ENCODE data around the gene OR52D1. TPM values are rescaled to one million over a fixed set of nuclear protein-coding genes. Genes with fewer than 3 reads are reported as not detected.

Gene OR52D1
- total and polyA plus RNA-seq, 7 donors = not detected

DNA sequence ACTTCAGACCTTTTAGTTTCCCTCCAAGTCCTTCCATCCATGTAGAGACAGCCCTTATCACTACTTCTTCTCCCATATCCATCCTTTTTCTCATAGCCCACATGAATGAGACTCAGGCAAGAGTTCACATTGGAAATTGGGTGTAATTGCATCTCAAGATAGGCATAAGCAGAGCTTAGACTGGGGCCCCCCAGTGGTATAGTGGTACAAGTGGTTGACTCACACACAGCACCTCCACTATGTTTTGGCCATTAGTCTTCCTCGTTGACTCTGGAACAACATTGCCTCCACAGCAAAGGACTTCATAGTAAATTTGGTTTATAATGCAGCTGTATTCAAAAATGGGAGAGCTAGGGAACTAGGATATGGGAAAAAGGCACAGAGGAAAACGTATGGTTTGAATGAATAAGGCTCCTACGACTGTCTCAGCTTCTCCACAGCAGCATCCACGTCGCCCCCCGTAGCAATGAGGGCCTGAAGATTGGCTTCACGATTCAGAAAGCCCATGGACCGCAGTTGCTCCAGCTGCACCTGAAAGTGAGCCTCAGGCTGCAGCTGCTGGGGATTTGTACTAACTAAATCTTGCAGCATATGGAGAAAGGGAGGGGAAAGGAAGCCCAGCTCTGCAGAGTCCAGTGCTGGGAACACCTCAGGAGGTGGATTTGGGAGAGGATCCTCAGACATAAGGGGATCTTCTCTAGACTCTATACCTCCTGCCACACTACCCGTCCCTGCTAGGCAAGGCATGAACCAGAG, 18.9 kb downstream of the OR52D1 start:
- TF ChIP-seq, protein P1, sequence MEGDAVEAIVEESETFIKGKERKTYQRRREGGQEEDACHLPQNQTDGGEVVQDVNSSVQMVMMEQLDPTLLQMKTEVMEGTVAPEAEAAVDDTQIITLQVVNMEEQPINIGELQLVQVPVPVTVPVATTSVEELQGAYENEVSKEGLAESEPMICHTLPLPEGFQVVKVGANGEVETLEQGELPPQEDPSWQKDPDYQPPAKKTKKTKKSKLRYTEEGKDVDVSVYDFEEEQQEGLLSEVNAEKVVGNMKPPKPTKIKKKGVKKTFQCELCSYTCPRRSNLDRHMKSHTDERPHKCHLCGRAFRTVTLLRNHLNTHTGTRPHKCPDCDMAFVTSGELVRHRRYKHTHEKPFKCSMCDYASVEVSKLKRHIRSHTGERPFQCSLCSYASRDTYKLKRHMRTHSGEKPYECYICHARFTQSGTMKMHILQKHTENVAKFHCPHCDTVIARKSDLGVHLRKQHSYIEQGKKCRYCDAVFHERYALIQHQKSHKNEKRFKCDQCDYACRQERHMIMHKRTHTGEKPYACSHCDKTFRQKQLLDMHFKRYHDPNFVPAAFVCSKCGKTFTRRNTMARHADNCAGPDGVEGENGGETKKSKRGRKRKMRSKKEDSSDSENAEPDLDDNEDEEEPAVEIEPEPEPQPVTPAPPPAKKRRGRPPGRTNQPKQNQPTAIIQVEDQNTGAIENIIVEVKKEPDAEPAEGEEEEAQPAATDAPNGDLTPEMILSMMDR (IDR thresholded peaks at IDR 0.05) = no peak
- Histone ChIP-seq H3K4me3 (no peak overlapping the region), H3K9me3 (no peaks in the 10 kb centered on the region), H3K36me3 (ENCODE audit: insufficient read depth in 1 of 2, low read depth in 1 of 2) (no peaks in the 10 kb centered on the region), H3K27me3 (ENCODE audit: insufficient read depth in 3 of 3, low read length in 2 of 3) (no peaks in the 10 kb centered on the region), H3K27ac (no peak overlapping the region), H3K4me1 (no peaks in the 10 kb centered on the region)
- ATAC-seq (no peak), DNase-seq (no peak)
- 43 to 48% (median 46%) methylated on average over 9 of the region's 9 CpGs for WGBS, 3 donors
- intact Hi-C loops (cut with DNase I) = no loop called here

GRCh38 chr11:5507933-5508305, 19.4 kb downstream of the OR52D1 start:
- intact Hi-C loops (cut with DNase I) = no loop called here
- no peaks in the 10 kb centered on the region for H3K36me3 ChIP-seq (ENCODE audit: insufficient read depth in 1 of 2, low read depth in 1 of 2)
- no peaks in the 10 kb centered on the region for H3K4me1 ChIP-seq
- no peak overlapping the region for H3K4me3 ChIP-seq
- DNase-seq (no peak), ATAC-seq (no peak)
- H3K9me3 ChIP-seq = no peaks in the 10 kb centered on the region
- no peak overlapping the region for H3K27ac ChIP-seq
- TF ChIP-seq, protein P1 (IDR thresholded peaks at IDR 0.05) = no peak
- H3K27me3 ChIP-seq (ENCODE audit: insufficient read depth in 3 of 3, low read length in 2 of 3) = no peaks in the 10 kb centered on the region
- 38 to 40% (median 40%) methylated on average over 6 of the region's 6 CpGs for WGBS, 3 donors

DNA sequence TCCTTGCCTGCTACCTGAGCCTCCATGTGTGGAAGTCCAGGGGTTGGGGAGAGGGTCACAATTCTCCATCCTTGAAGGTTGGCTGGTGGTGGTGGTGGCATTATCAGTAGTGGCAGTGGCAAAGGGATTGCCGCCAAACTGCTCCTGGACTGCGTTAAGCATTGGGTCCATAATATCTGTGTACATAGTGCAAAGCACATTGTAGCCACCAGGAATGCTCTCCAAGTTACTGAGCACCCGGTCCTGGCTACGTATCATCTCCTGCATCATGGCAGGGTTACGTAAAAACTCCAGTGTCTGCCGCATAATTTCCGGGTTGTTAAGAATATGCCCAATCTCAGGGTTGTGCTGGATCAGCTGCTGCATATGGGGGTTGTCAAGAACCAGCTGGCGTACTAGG, 20.1 kb downstream of the OR52D1 start:
- H3K27ac ChIP-seq = no peak overlapping the region
- H3K36me3 ChIP-seq (ENCODE audit: insufficient read depth in 1 of 2, low read depth in 1 of 2) = no peaks in the 10 kb centered on the region
- ATAC-seq (no peak), DNase-seq (no peak)
- H3K27me3 ChIP-seq (ENCODE audit: insufficient read depth in 3 of 3, low read length in 2 of 3) = no peaks in the 10 kb centered on the region
- TF ChIP-seq, protein P1 (IDR thresholded peaks at IDR 0.05) = no peak
- 94 to 96% (median 95%) methylated on average over 8 of the region's 8 CpGs for WGBS, 3 donors
- H3K4me3 ChIP-seq = no peak overlapping the region
- H3K4me1 ChIP-seq = no peaks in the 10 kb centered on the region
- intact Hi-C loops (cut with DNase I) = no loop called here
- H3K9me3 ChIP-seq = no peaks in the 10 kb centered on the region

GRCh38 chr11:5509803-5510202, 21.3 kb downstream of the OR52D1 start, which contains the start of gene UBQLN3:
Gene UBQLN3, minus strand, starts transcription at chr11:5509957. Its CDS starts 399 bp downstream, at chr11:5509558.
- intact Hi-C loops (cut with DNase I) = no loop called here
- H3K36me3 ChIP-seq (ENCODE audit: insufficient read depth in 1 of 2, low read depth in 1 of 2) = no peaks in the 10 kb centered on the region
- H3K4me3 ChIP-seq = no peak within 1 kb of the TSS
- ATAC-seq = no peak
- no peaks in the 10 kb centered on the region for H3K9me3 ChIP-seq
- TF ChIP-seq, protein P1 (IDR thresholded peaks at IDR 0.05) = no peak
- no peak for DNase-seq
- 71 to 86% (median 77%) methylated on average over 4 of the region's 4 CpGs for WGBS, 3 donors
- no peaks in the 10 kb centered on the region for H3K4me1 ChIP-seq
- H3K27me3 ChIP-seq (ENCODE audit: insufficient read depth in 3 of 3, low read length in 2 of 3) = no peaks in the 10 kb centered on the region
- no peak within 1 kb of the TSS for H3K27ac ChIP-seq

DNA sequence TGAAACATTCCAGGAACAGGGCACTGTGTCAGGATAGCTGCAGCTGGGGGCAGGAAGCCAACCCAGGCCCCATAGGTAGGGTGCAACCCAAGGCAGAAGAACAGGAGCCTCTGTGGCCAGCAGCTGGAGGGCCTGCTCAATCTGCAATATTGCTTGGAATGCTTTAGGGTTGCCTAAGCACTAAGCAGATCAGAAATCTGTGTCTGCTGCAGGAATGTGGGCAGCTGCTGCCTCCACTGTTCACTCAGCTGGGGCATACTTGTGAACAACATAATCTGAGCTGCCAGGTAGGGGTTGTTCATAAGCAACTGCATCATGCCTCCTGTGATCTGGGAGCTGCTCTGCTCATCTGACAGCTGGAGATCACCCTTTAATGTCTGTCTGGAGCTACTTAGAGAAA, 26.4 kb downstream of the OR52D1 start:
- Histone ChIP-seq H3K4me1 (no peaks in the 10 kb centered on the region), H3K27me3 (ENCODE audit: insufficient read depth in 3 of 3, low read length in 2 of 3) (no peaks in the 10 kb centered on the region), H3K27ac (no peak overlapping the region), H3K9me3 (no peaks in the 10 kb centered on the region), H3K36me3 (ENCODE audit: insufficient read depth in 1 of 2, low read depth in 1 of 2) (no peaks in the 10 kb centered on the region), H3K4me3 (no peak overlapping the region)
- ATAC-seq = no peak
- DNase-seq = no peak
- TF ChIP-seq, protein P1 (IDR thresholded peaks at IDR 0.05) = no peak
- intact Hi-C loops (cut with DNase I) = no loop called here
